PC-9 (cell line): Measurements from ENCODE around the gene SMARCA2. TPM values are rescaled to one million over a fixed set of nuclear protein-coding genes. Genes with fewer than 3 reads are reported as not detected.

Experiments used
- BruUV-seq: library from RNA; stranded (reverse); fragments of 400-500 nt; replicated peaks from 2 replicates; lab custom pipeline; 2021; lab: Mats Ljungman, UMichigan
- CTCF ChIA-PET: fragments of 300-600 bp; sonication (Branson Sonifier 250); formaldehyde crosslinking; loops from one replicate; lab custom pipeline; 2022; ENCODE audit warnings: antibody characterized with exemption; lab: Charles Lee
- POLR2A ChIA-PET: fragments of 300-600 bp; sonication (Branson Sonifier 250); formaldehyde crosslinking; loops from one replicate; lab custom pipeline; 2022; ENCODE audit warnings: antibody characterized with exemption; ENCODE audit not compliant: unreplicated experiment; lab: Charles Lee
- DNase-seq, 2 experiments: peaks; one replicate each; pipeline versions ENCODE4 v3.0.0 to v3.0.0-alpha.2; 2015 to 2022; ENCODE audit warnings: mixed read lengths in 1 of 2
- H2AFZ ChIP-seq: fragments of 200-600 bp; sonication (generic); 2 replicates; pipeline ENCODE4 v1.8.1; 2017; ENCODE audit warnings: antibody characterized with exemption
- H3F3A ChIP-seq: fragments of 200-600 bp; sonication (generic); 2 replicates; pipeline ENCODE4 v1.8.1; 2017; ENCODE audit warnings: antibody characterized with exemption, mild to moderate bottlenecking, low read depth; ENCODE audit not compliant: insufficient read depth
- H3K27ac ChIP-seq: fragments of 200-600 bp; sonication (generic); 2 replicates; pipeline ENCODE4 v1.6.1; 2016; ENCODE audit warnings: mixed run types
- H3K27me3 ChIP-seq: fragments of 200-600 bp; sonication (generic); 2 replicates; pipeline ENCODE4 v1.6.1; 2016; ENCODE audit warnings: low read depth, mixed run types; ENCODE audit not compliant: insufficient read depth
- H3K36me3 ChIP-seq: fragments of 200-600 bp; sonication (generic); 2 replicates; pipeline ENCODE4 v1.6.1; 2016; ENCODE audit warnings: low read depth, mixed run types
- H3K4me1 ChIP-seq: fragments of 200-600 bp; sonication (generic); replicated peaks from 2 replicates; pipeline ENCODE4 v1.6.1; 2016; ENCODE audit warnings: mixed run types; ENCODE audit not compliant: insufficient read depth
- H3K4me2 ChIP-seq: fragments of 200-600 bp; sonication (generic); 2 replicates; pipeline ENCODE4 v1.6.1; 2017; ENCODE audit warnings: mixed run types
- H3K4me3 ChIP-seq: fragments of 200-600 bp; sonication (generic); 2 replicates; pipeline ENCODE4 v1.6.1; 2016; ENCODE audit warnings: mixed run types
- H3K79me2 ChIP-seq: fragments of 200-600 bp; sonication (generic); 2 replicates; pipeline ENCODE4 v1.6.1; 2017; ENCODE audit warnings: low read depth, mixed run types
- H3K9me2 ChIP-seq: fragments of 200-600 bp; sonication (generic); 2 replicates; pipeline ENCODE4 v1.8.1; 2017; ENCODE audit warnings: mild to moderate bottlenecking; ENCODE audit not compliant: insufficient read depth
- H3K9me3 ChIP-seq: fragments of 200-600 bp; sonication (generic); 2 replicates; pipeline ENCODE4 v1.8.1; 2016; ENCODE audit warnings: low read depth; ENCODE audit not compliant: insufficient read depth
- H4K20me1 ChIP-seq: fragments of 200-600 bp; sonication (generic); 2 replicates; pipeline ENCODE4 v1.8.1; 2017; ENCODE audit not compliant: insufficient read depth
- EZH2 ChIP-seq: fragments of 200-600 bp; sonication (generic); IDR thresholded peaks from 2 replicates; pipeline ENCODE4 v1.8.0; 2017; ENCODE audit warnings: antibody characterized with exemption, low read depth
- intact Hi-C: fragments of 100-400 bp; cut with micrococcal nuclease; formaldehyde crosslinking; loops from one replicate; pipeline ENCODE4 v1.10.0; 2022; ENCODE audit not compliant: unreplicated experiment
- total RNA-seq: library from RNA; stranded (reverse); gene quantifications from 2 replicates; pipeline ENCODE4 v1.2.3, GENCODE V29; 2021
- TF ChIP-seq, protein P1 (sequence below): fragments of 200-600 bp; sonication (generic); conservative IDR thresholded peaks from 2 replicates; pipeline ENCODE4 v1.6.1; 2017; ENCODE audit warnings: mixed run types, antibody characterized with exemption, mild to moderate bottlenecking, moderate library complexity

The SMARCA2 gene
- total RNA-seq, 1 experiment from 2014 or later, result 29.3 TPM

DNA sequence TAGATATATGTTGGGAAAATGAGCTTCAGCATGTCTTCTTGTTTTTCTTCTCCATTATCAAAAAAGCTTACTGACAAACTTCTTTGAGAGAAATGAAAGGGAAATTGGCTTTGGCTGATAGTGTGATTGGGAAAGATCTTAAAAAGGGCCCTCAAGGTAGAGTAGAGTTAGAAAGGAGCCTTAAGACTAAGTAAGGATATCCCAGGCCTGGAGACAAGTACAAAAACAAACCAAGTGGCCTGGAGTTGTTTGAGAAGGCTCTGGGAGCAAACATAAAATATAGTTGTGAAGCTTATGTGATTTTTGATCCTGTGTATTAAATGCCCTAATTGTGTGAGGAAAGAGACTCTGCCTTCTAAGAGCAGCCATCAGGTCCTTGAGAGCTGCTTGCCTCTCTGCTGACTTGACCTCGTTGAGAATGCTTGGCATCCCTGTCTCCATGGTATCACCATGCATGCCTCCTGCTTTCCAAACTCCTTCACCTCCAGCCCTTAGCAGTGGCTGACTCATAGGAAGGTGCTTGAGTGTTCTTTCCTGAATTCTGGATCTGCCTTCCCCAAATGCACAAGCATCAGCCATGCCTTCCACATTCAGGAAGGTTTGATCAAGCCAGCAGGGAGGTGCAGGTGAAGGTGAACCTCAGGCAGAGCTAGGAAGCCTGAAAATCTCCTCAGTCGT lies 78.9 kb downstream of the SMARCA2 start:
- Histone ChIP-seq H3K27me3 (no peaks in the 10 kb centered on the region), H3K79me2 (no peaks in the 10 kb centered on the region), H3K4me1 (no peaks in the 10 kb centered on the region), H3K36me3 (no peaks in the 10 kb centered on the region), H3F3A (no peaks in the 10 kb centered on the region), H3K9me2 (no peaks in the 10 kb centered on the region), H4K20me1 (no peaks in the 10 kb centered on the region), H3K4me3 (no peak overlapping the region), H3K9me3 (no peaks in the 10 kb centered on the region), H2AFZ (no peak overlapping the region), H3K27ac (no peak overlapping the region), H3K4me2 (no peak overlapping the region)
- no peak for DNase-seq
- intact Hi-C loops, result no loop called here
- ChIA-PET POLR2A (no interaction called here), CTCF (no interaction called here)
- BruUV-seq, result no TSS peak
- TF ChIP-seq, protein P1, sequence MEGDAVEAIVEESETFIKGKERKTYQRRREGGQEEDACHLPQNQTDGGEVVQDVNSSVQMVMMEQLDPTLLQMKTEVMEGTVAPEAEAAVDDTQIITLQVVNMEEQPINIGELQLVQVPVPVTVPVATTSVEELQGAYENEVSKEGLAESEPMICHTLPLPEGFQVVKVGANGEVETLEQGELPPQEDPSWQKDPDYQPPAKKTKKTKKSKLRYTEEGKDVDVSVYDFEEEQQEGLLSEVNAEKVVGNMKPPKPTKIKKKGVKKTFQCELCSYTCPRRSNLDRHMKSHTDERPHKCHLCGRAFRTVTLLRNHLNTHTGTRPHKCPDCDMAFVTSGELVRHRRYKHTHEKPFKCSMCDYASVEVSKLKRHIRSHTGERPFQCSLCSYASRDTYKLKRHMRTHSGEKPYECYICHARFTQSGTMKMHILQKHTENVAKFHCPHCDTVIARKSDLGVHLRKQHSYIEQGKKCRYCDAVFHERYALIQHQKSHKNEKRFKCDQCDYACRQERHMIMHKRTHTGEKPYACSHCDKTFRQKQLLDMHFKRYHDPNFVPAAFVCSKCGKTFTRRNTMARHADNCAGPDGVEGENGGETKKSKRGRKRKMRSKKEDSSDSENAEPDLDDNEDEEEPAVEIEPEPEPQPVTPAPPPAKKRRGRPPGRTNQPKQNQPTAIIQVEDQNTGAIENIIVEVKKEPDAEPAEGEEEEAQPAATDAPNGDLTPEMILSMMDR, result no peak
- no peak for TF ChIP-seq EZH2

DNA sequence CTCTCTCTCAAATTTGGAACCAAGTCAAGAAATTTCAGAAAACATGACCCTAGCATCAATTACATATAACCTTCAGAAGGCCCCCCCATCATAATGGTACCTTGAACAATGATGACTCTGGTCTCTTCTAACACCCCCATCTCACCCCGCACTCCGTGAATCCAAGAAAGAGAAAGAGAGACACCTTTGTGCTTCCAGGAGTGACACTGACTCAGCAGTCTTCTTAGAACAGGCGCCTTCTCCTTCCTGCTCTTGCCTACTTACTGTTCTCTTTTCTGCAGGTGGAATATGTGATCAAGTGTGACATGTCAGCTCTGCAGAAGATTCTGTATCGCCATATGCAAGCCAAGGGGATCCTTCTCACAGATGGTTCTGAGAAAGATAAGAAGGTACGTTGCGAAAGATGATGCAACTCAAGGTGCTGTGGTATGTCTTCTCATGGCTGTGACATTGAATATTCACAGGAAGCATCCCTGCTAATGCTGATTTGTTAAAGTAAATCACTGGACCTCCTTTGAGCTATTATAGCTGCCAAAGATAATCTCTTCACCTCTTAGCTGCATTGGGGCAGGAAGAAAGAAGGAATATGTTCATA lies 81.3 kb downstream of the SMARCA2 start:
- Histone ChIP-seq H2AFZ (no peak overlapping the region), H3K9me3 (no peaks in the 10 kb centered on the region), H3K4me1 (no peaks in the 10 kb centered on the region), H3K9me2 (no peaks in the 10 kb centered on the region), H3K4me3 (no peak overlapping the region), H3F3A (no peaks in the 10 kb centered on the region), H3K79me2 (no peaks in the 10 kb centered on the region), H3K4me2 (no peak overlapping the region), H3K27ac (no peak overlapping the region), H4K20me1 (no peaks in the 10 kb centered on the region), H3K27me3 (no peaks in the 10 kb centered on the region), H3K36me3 (no peaks in the 10 kb centered on the region)
- BruUV-seq, result no TSS peak
- ChIA-PET CTCF (no interaction called here), POLR2A (no interaction called here)
- DNase-seq, result no peak
- intact Hi-C loops, result no loop called here
- no peak for TF ChIP-seq EZH2
- TF ChIP-seq, protein P1, result no peak

DNA sequence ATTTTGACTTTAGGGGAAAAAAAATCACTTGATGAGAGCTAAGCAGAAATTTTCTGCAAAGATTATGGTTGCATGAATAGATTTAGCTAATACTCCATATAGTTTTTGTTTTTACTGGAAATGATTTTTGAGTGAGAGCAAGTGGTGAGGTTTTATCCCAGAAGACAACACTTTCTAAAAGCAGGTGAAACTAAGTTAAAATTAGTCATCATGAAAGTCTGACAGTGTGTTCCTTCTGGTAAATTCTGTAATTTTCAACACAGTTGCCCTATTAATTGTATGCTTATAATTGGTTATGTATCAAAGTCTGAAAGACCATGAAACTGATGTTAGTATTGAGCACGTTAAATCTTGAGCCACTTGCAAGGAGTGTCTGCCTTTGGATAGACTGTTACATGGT lies 91.5 kb downstream of the SMARCA2 start:
- ChIA-PET CTCF (no interaction called here), POLR2A (no interaction called here)
- Histone ChIP-seq H3K9me3 (no peaks in the 10 kb centered on the region), H3F3A (no peaks in the 10 kb centered on the region), H3K4me2 (no peak overlapping the region), H3K79me2 (no peaks in the 10 kb centered on the region), H3K27me3 (no peaks in the 10 kb centered on the region), H3K36me3 (no peaks in the 10 kb centered on the region), H3K4me3 (no peak overlapping the region), H3K4me1 (no peaks in the 10 kb centered on the region), H2AFZ (no peak overlapping the region), H4K20me1 (no peaks in the 10 kb centered on the region), H3K9me2 (no peaks in the 10 kb centered on the region), H3K27ac (no peak overlapping the region)
- intact Hi-C loops, result no loop called here
- BruUV-seq, result no TSS peak
- TF ChIP-seq EZH2, result no peak
- TF ChIP-seq, protein P1, result no peak
- no peak for DNase-seq
